HepG2 (cell line): Measurements from ENCODE around the gene ZNF181. TPM values are rescaled to one million over a fixed set of nuclear protein-coding genes. Genes with fewer than 3 reads are reported as not detected.

Experiments used
- GABPA ChIP-seq, 2 experiments: IDR thresholded peaks; 2 replicates each; pipeline ENCODE4 v1.6.1; 2011 to 2016; ENCODE audit warnings: low read depth in 2 of 2, low read length in 1 of 2, missing biosample characterization in 1 of 2, missing genetic modification characterization in 1 of 2
- GATAD1 ChIP-seq: IDR thresholded peaks from 2 replicates; pipeline ENCODE4 v1.6.1; 2016; ENCODE audit warnings: missing genetic modification reagents, missing compliant biosample characterization
- ISL2 ChIP-seq: sonication (generic); formaldehyde crosslinking; IDR thresholded peaks from 2 replicates; pipeline ENCODE4 v1.5.0; 2020; ENCODE audit warnings: missing genetic modification reagents
- NFYB ChIP-seq: sonication (generic); formaldehyde crosslinking; IDR thresholded peaks from 2 replicates; pipeline ENCODE4 v1.4.0; 2020; ENCODE audit warnings: missing genetic modification reagents
- PHB2 ChIP-seq: fragments of 450-650 bp; IDR thresholded peaks from 2 replicates; pipeline ENCODE4 v1.6.1; 2018; ENCODE audit not compliant: partially characterized antibody
- PTBP1 ChIP-seq: fragments of 200-400 bp; formaldehyde crosslinking; IDR thresholded peaks from 2 replicates; pipeline ENCODE4 v1.6.1; 2018; ENCODE audit warnings: low read length, low read depth; ENCODE audit not compliant: poor library complexity, severe bottlenecking
- SATB2 ChIP-seq: sonication (generic); formaldehyde crosslinking; IDR thresholded peaks from 2 replicates; pipeline ENCODE4 v1.5.0; 2020; ENCODE audit warnings: missing genetic modification reagents
- TCF12 ChIP-seq, 2 experiments: fragments of 450-650 bp in 1 of 2; sonication (generic) in 1 of 2; formaldehyde crosslinking in 1 of 2; IDR thresholded peaks; 2 replicates each; pipeline versions ENCODE4 v1.6.1 to v1.8.0; 2017 to 2022; ENCODE audit warnings: antibody characterized with exemption in 1 of 2, mild to moderate bottlenecking in 1 of 2, missing genetic modification reagents in 1 of 2, moderate library complexity in 1 of 2
- ZNF101 ChIP-seq: sonication (generic); formaldehyde crosslinking; IDR thresholded peaks from 2 replicates; pipeline ENCODE4 v1.4.0; 2020; ENCODE audit warnings: mild to moderate bottlenecking, low read depth, missing genetic modification reagents, borderline replicate concordance
- ZNF747 ChIP-seq: sonication (generic); formaldehyde crosslinking; IDR thresholded peaks from 2 replicates; pipeline ENCODE4 v1.8.1; 2023; ENCODE audit warnings: missing genetic modification reagents, mild to moderate bottlenecking, borderline replicate concordance
- ZSCAN29 ChIP-seq: sonication (generic); formaldehyde crosslinking; conservative IDR thresholded peaks from 2 replicates; pipeline ENCODE4 v1.4.0; 2020; ENCODE audit warnings: mild to moderate bottlenecking, missing genetic modification reagents
- polyA plus RNA-seq, 8 experiments: library from polyadenylated mRNA; depleted of rRNA in 3 of 8; stranded (reverse) in 7 of 8; unstranded in 1 of 8; fragments of >200 nt; fragmentation: Illumina TruSeq in 4 of 8; extraction: Trizol in 4 of 8; gene quantifications; 2 replicates each; pipeline versions ENCODE4 v1.2.1 to v1.2.3, GENCODE V29; 2011 to 2016; ENCODE audit warnings: low read depth in 4 of 8, missing spikeins in 1 of 8, mixed read lengths in 1 of 8; ENCODE audit not compliant: insufficient read depth in 1 of 8
- total RNA-seq, 5 experiments: library from RNA; depleted of rRNA; stranded (reverse); fragments of >200 nt; fragmentation: Illumina TruSeq; extraction: Trizol; gene quantifications; 2 replicates each; pipeline ENCODE4 v1.2.3, GENCODE V29; 2016; ENCODE audit warnings: low read depth in 1 of 5
- TF ChIP-seq, protein P1 (sequence below): sonication (generic); formaldehyde crosslinking; IDR thresholded peaks from 2 replicates; pipeline ENCODE4 v1.4.0; 2020; ENCODE audit warnings: missing genetic modification reagents
- TF ChIP-seq, protein P2 (sequence below): sonication (generic); formaldehyde crosslinking; IDR thresholded peaks from 2 replicates; pipeline ENCODE4 v1.8.1; 2023; ENCODE audit warnings: mild to moderate bottlenecking, missing genetic modification reagents, borderline replicate concordance

The ZNF181 gene
- total and polyA plus RNA-seq, 2 of the 13 experiments (the other 11 are each of a cell fraction or from before 2014, with no cell fraction given) = 10.6 to 15.5 TPM

DNA sequence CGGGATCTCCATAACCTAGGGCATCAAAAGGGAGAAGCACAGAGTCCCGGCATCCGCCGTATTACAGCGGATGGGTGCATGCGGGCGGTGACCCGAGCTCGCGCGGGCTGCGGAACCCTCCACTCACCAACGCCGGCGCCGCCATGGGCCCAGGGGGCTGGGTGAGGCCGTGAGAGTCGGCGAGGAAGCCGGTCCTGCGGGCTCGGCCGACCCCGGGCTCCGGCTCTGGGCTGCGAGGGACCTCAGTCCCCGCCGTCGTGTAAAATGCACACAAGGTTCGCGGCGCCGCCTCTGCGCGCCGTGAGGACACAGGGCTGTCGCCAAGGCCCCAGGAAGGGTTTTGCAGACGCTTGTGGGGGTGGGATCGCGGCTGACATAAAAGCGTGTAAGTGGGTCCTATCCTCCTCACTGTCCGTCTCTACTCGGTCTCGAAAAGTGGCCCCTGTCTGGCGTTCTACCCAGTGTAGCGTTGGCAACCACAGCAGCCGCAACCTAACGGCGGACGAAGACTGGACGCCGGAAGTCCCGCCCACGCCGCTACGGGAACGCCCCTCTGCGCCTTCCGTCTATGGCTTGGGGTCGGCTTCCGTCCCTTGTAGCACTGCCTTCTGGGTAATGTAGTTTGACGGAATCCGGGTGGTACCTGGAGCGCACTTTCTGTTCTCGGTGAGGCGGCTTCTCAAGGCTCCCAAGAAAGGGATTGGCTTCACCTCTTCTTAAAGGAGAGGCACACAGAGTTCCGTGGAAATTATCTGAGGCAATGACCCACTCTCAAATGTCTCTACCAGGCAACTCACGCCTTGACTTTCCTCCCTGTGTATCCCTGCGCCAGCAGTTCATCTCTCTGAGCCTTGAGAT is 38.9 kb downstream of the ZNF181 start, which contains the start of gene ZNF599 (continued):
- TF ChIP-seq, protein P1, sequence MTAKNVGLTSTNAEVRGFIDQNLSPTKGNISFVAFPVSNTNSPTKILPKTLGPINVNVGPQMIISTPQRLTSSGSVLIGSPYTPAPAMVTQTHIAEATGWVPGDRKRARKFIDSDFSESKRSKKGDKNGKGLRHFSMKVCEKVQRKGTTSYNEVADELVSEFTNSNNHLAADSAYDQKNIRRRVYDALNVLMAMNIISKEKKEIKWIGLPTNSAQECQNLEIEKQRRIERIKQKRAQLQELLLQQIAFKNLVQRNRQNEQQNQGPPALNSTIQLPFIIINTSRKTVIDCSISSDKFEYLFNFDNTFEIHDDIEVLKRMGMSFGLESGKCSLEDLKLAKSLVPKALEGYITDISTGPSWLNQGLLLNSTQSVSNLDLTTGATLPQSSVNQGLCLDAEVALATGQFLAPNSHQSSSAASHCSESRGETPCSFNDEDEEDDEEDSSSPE (CRISPR knock-in tag) = peak; percentile 57; the same call in 1 of the 2 replicates
- TF ChIP-seq, protein P2, sequence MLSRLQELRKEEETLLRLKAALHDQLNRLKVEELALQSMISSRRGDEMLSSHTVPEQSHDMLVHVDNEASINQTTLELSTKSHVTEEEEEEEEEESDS (CRISPR knock-in tag) = no peak
- TF ChIP-seq GATAD1 = peak; percentile 89
- TF ChIP-seq PHB2 = no peak
- TF ChIP-seq SATB2 (CRISPR knock-in tag) = 0 out of 2 replicates have a peak, but pooled peaks have one; percentile 40
- TF ChIP-seq ZNF747 (CRISPR knock-in tag) = 0 out of 2 replicates have a peak, but pooled peaks have one; percentile 24
- no peak for TF ChIP-seq TCF12 (IDR thresholded peaks at IDR 0.05)
- TF ChIP-seq TCF12 (CRISPR knock-in tag; IDR thresholded peaks at IDR 0.05) = peak; percentile 48; the same call in 1 of the 2 replicates
- TF ChIP-seq PTBP1 = no peak
- 0 out of 2 replicates have a peak, but pooled peaks have one; percentile 46 for TF ChIP-seq ISL2
- peak; percentile 74 for TF ChIP-seq NFYB
- TF ChIP-seq ZNF101 (CRISPR knock-in tag) = 0 out of 2 replicates have a peak, but pooled peaks have one; percentile 36
- TF ChIP-seq ZSCAN29 (CRISPR knock-in tag) = no peak
- TF ChIP-seq GABPA (IDR thresholded peaks at IDR 0.05; ENCODE audit: low read depth, low read length) = peak; percentile 97
- peak; percentile 98 for TF ChIP-seq GABPA (CRISPR knock-in tag; IDR thresholded peaks at IDR 0.05; ENCODE audit: low read depth)
